ACC112 (cell line): Measurements from ENCODE around the gene FNDC11.
A peak's percentile ranks its signal among the peaks of the same experiment; 100 is the strongest.
"Not testable (repeated sequence)": the region's sequence is repeated elsewhere in the genome, so short reads cannot be mapped to it uniquely, and the experiment has no call there.

Source experiments
- H2AFZ ChIP-seq: fragments of 200-600 bp; sonication (generic); one replicate; pipeline ENCODE4 v1.6.0; 2017; ENCODE audit warnings: antibody characterized with exemption, low read length; ENCODE audit not compliant: unreplicated experiment
- H3K27ac ChIP-seq: fragments of 200-600 bp; sonication (generic); 2 replicates; pipeline ENCODE4 v1.5.1; 2014; ENCODE audit warnings: low read depth, mild to moderate bottlenecking, antibody characterized with exemption, low read length, moderate library complexity
- H3K27me3 ChIP-seq: fragments of 200-600 bp; sonication (generic); 2 replicates; pipeline ENCODE4 v1.6.1; 2014; ENCODE audit warnings: mild to moderate bottlenecking, antibody characterized with exemption, low read length, moderate library complexity, mixed read lengths; ENCODE audit not compliant: insufficient read depth
- H3K36me3 ChIP-seq: fragments of 200-600 bp; sonication (generic); 2 replicates; pipeline ENCODE4 v1.6.1; 2016; ENCODE audit warnings: mild to moderate bottlenecking, antibody characterized with exemption, low read length, moderate library complexity, mixed read lengths; ENCODE audit not compliant: insufficient read depth
- H3K4me1 ChIP-seq: fragments of 200-600 bp; sonication (generic); one replicate; pipeline ENCODE4 v1.6.1; 2016; ENCODE audit warnings: low read length, mixed read lengths; ENCODE audit not compliant: insufficient read depth, unreplicated experiment, control insufficient read depth
- H3K4me3 ChIP-seq: fragments of 200-600 bp; sonication (generic); 2 replicates; pipeline ENCODE4 v1.5.1; 2014; ENCODE audit warnings: mild to moderate bottlenecking, low read depth, low read length
- H3K79me2 ChIP-seq: fragments of 200-600 bp; sonication (generic); one replicate; pipeline ENCODE4 v1.6.0; 2016; ENCODE audit warnings: low read length; ENCODE audit not compliant: control insufficient read depth, unreplicated experiment, insufficient read depth

The FNDC11 gene

DNA sequence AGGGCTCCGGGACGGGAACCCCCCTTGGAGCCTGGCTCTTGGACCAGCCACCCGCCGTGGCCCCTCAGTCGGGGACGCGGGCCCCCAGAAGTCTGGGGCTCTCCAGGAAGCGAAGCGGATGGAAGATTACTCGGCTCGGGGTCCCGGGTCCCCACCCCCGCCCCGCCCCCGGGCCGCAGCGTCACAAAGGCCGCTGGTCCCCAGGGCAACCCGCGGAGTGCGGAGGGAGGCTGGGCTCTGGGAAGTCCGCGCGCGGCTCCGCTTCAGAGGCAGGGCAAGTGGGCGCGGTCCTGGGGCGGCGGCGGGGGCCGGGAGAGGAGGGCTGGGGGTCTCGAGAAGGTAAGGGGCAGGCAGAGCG lies at the start of gene FNDC11:
FNDC11 (plus strand) TSS at position 227 of the 358 bp plus-strand sequence. CDS start 1,505 bp downstream, outside the sequence.
- no peak within 1 kb of the TSS for H2AFZ ChIP-seq
- H3K27ac ChIP-seq, result no peak within 1 kb of the TSS
- H3K36me3 ChIP-seq, result peaks cover 5% of the 10 kb centered on the region; the same call in 1 of the 2 replicates
- H3K79me2 ChIP-seq, result no peaks in the 10 kb centered on the region
- no peaks in the 10 kb centered on the region for H3K27me3 ChIP-seq
- peaks cover 3% of the 10 kb centered on the region for H3K4me1 ChIP-seq
- peak within 1 kb of the TSS; percentile 70 for H3K4me3 ChIP-seq

- no peak overlapping the region for H3K27ac ChIP-seq
- H3K36me3 ChIP-seq, result no peaks in the 10 kb centered on the region
- no peak overlapping the region for H2AFZ ChIP-seq
- no peaks in the 10 kb centered on the region for H3K79me2 ChIP-seq
- H3K4me1 ChIP-seq, result no peaks in the 10 kb centered on the region
- no peak overlapping the region for H3K4me3 ChIP-seq
- peaks cover 23% of the 10 kb centered on the region; the same call in 1 of the 2 replicates for H3K27me3 ChIP-seq
Observed at GRCh38 chr20:63504642-63505041, 49.3 kb upstream of the FNDC11 start.

- Histone ChIP-seq H3K36me3 (no peaks in the 10 kb centered on the region), H3K27me3 (peaks cover 18% of the 10 kb centered on the region; the same call in 1 of the 2 replicates), H2AFZ (no peak overlapping the region)
Observed at GRCh38 chr20:63505281-63505680, 48.7 kb upstream of the FNDC11 start.

DNA sequence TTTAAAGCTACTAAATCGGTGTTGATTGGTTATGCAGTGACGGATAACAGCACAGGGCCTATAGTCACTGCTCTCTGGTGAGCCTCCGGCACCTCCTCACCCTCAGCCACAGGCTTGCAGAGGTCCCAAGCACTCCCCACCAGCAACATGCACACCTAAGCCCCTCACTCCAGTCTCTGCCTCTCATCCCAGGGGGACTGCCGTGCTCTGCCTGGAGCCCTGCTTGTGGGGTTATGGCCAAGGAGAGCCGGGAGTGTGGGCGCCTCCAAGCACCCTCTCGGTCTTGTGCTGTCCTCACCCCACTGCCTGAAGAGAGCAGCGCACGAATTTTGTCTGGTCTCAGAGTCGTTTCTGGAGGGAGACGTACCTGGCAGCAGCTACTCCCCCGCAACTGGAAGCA lies 48.2 kb upstream of the FNDC11 start:
- no peaks in the 10 kb centered on the region for H3K79me2 ChIP-seq
- peaks cover 17% of the 10 kb centered on the region; the same call in 1 of the 2 replicates for H3K27me3 ChIP-seq
- H3K4me1 ChIP-seq, result no peaks in the 10 kb centered on the region
- H3K4me3 ChIP-seq, result no peak overlapping the region
- H3K27ac ChIP-seq, result no peak overlapping the region
- H2AFZ ChIP-seq, result no peak overlapping the region
- H3K36me3 ChIP-seq, result no peaks in the 10 kb centered on the region

More at GRCh38 chr20:63505281-63505680, 48.7 kb upstream of the FNDC11 start:
- no peaks in the 10 kb centered on the region for H3K79me2 ChIP-seq
- H3K27ac ChIP-seq, result no peak overlapping the region
- no peaks in the 10 kb centered on the region for H3K4me1 ChIP-seq
- no peak overlapping the region for H3K4me3 ChIP-seq

- Histone ChIP-seq H3K36me3 (no peaks in the 10 kb centered on the region), H3K4me3 (no peak overlapping the region), H3K27ac (no peak overlapping the region), H3K27me3 (peaks cover 17% of the 10 kb centered on the region; the same call in 1 of the 2 replicates), H3K4me1 (no peaks in the 10 kb centered on the region), H2AFZ (no peak overlapping the region), H3K79me2 (no peaks in the 10 kb centered on the region)
Observed at GRCh38 chr20:63507083-63507743, 46.7 kb upstream of the FNDC11 start.

GRCh38 chr20:63508072-63508768 lies 45.7 kb upstream of the FNDC11 start:
- Histone ChIP-seq H3K4me3 (no peak overlapping the region), H2AFZ (no peak overlapping the region), H3K36me3 (no peaks in the 10 kb centered on the region), H3K27ac (no peak overlapping the region), H3K79me2 (no peaks in the 10 kb centered on the region), H3K27me3 (peaks cover 19% of the 10 kb centered on the region; the same call in 1 of the 2 replicates), H3K4me1 (no peaks in the 10 kb centered on the region)

- H3K4me3 ChIP-seq, result no peak overlapping the region
- peaks cover 20% of the 10 kb centered on the region; the same call in 1 of the 2 replicates for H3K27me3 ChIP-seq
- H3K27ac ChIP-seq, result no peak overlapping the region
- H2AFZ ChIP-seq, result no peak overlapping the region
- no peaks in the 10 kb centered on the region for H3K36me3 ChIP-seq
- no peaks in the 10 kb centered on the region for H3K4me1 ChIP-seq
- no peaks in the 10 kb centered on the region for H3K79me2 ChIP-seq
Observed at GRCh38 chr20:63509088-63509564, 44.8 kb upstream of the FNDC11 start.

- no peak overlapping the region for H2AFZ ChIP-seq
- peaks cover 6% of the 10 kb centered on the region; the same call in 1 of the 2 replicates for H3K27me3 ChIP-seq
Observed at GRCh38 chr20:63513207-63513606, 40.8 kb upstream of the FNDC11 start.

GRCh38 chr20:63514520-63514919 lies 39.4 kb upstream of the FNDC11 start:
- not testable (repeated sequence) for H3K4me1 ChIP-seq, H3K36me3 ChIP-seq, H3K27ac ChIP-seq, H2AFZ ChIP-seq, H3K79me2 ChIP-seq, H3K27me3 ChIP-seq, H3K4me3 ChIP-seq

More at GRCh38 chr20:63513207-63513606, 40.8 kb upstream of the FNDC11 start:
- Histone ChIP-seq H3K79me2 (no peaks in the 10 kb centered on the region), H3K4me3 (no peak overlapping the region), H3K4me1 (no peaks in the 10 kb centered on the region), H3K27ac (no peak overlapping the region), H3K36me3 (no peaks in the 10 kb centered on the region)

DNA sequence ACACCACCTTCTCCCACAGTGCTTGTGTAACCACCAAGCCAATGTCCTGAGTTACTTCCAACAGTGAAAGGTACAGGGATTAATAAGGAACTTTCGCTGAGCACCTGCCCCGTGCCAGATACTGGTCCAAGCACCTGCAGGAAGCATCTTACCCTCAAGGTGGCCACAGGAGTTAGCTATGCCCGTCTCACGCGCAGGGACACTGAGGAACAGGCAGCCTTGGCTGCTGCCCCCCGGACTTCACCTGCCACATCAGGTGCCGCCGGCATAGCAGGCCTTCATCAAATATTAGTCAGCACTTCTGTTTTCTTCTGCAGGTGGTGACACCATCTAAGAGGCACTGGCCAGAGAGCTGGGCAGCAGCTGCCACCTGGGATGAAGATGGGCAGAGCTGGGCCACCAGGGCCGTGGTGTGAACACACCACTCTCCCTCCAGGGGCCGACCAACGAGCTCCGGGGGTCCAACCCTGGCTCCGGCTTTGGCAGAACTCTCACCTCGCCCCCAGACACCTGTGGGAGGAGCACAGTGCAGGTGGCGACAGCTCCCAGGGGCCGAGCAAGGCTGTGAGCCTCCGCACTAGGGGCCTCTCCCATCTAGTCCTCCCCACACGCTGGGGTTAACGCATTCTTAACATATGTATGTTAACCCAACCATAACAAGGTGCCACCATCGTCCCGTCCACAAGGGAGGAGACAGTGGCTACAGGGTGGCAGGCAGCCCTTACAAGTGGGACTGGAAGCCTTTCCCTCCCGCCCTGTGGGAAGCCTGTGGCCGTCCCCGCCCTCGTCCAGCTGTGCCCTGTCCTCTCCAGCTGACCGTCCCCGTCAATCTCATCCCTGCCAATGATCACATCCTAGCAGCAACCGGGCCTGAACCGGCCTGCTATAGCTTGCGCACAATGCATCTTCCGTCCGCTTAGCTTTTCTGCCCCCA lies 36.3 kb upstream of the FNDC11 start:
- Histone ChIP-seq H3K27ac (no peak overlapping the region), H3K27me3 (peaks cover 6% of the 10 kb centered on the region; the same call in 1 of the 2 replicates), H2AFZ (no peak overlapping the region), H3K4me3 (no peak overlapping the region), H3K36me3 (peaks cover 7% of the 10 kb centered on the region; the same call in 1 of the 2 replicates), H3K79me2 (peaks cover 17% of the 10 kb centered on the region), H3K4me1 (peaks cover 4% of the 10 kb centered on the region)
